Large intestine (tissue), 3 donors: Measurements from ENCODE around the gene CT45A1. TPM values are rescaled to one million over a fixed set of nuclear protein-coding genes. Genes with fewer than 3 reads are reported as not detected.
"Not testable (repeated sequence)": the region's sequence is repeated elsewhere in the genome, so short reads cannot be mapped to it uniquely, and the experiment has no call there.

Experiments
- DNase-seq, 2 donors: peaks; one replicate each; pipeline versions ENCODE4 v3.0.0 to v3.0.0-alpha.2; 2013
- H3K27ac ChIP-seq: one replicate; pipeline ENCODE4 v1.5.1; 2013; ENCODE audit warnings: low read length
- H3K27me3 ChIP-seq: 2 replicates; pipeline ENCODE4 v1.6.1; 2013; ENCODE audit warnings: low read length; ENCODE audit not compliant: control insufficient read depth, insufficient read depth
- H3K36me3 ChIP-seq: 2 replicates; pipeline ENCODE4 v1.6.1; 2013; ENCODE audit warnings: low read length; ENCODE audit not compliant: control insufficient read depth, insufficient read depth
- H3K4me1 ChIP-seq: one replicate; pipeline ENCODE4 v1.6.1; 2013; ENCODE audit warnings: low read length; ENCODE audit not compliant: control insufficient read depth, insufficient read depth
- H3K4me3 ChIP-seq: one replicate; pipeline ENCODE4 v1.5.1; 2013; ENCODE audit warnings: low read length
- H3K9me3 ChIP-seq: one replicate; pipeline ENCODE4 v1.6.1; 2013; ENCODE audit warnings: mild to moderate bottlenecking, low read depth, low read length, moderate library complexity; ENCODE audit not compliant: control insufficient read depth
- WGBS: methylation state at CpG from one replicate; pipeline ENCODE4 v1.1.5; 2013; ENCODE audit warnings: low lambda C conversion rate; ENCODE audit not compliant: insufficient coverage; 5-methylcytosine and 5-hydroxymethylcytosine counted together
- polyA plus RNA-seq: library from polyadenylated mRNA; unstranded; fragments of 120-200 nt; gene quantifications from one replicate; pipeline ENCODE4 v1.2.1, GENCODE V29; 2013

CT45A1 gene
- polyA plus RNA-seq, 1 donor = not detected

DNA sequence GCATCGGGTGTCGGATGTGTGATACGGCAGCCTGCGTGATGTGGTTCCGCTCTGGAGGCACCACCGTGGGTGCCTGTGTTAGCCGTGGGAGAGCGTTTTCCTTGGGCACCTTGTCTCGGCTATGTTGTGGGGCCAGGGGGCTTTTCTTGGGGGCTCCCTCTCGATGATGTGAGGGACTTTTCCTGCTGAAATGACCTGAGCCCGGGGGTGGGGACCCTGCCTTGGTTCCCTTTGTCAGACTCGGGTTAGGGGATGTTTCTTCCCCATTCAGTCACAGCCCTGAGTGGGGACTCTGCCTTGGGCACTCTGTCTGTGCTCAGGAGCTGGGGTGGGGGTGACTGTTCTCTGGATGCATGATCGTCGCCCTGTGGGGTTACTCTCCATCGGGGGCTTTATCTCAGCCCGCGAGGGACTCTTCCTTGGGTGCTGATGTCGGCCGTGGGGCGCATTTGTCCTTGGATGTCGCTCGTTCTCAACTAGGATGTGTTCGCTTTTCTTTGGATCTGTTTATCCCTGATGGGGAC, 27.8 kb downstream of the CT45A1 start:
- no peaks in the 10 kb centered on the region for H3K36me3 ChIP-seq
- no peak overlapping the region for H3K27ac ChIP-seq
- H3K4me3 ChIP-seq = no peak overlapping the region
- H3K4me1 ChIP-seq = no peaks in the 10 kb centered on the region
- no peaks in the 10 kb centered on the region for H3K27me3 ChIP-seq
- H3K9me3 ChIP-seq = no peaks in the 10 kb centered on the region
- no peak for DNase-seq
- WGBS = no CpG with 5 or more reads among the region's 23 CpGs

DNA sequence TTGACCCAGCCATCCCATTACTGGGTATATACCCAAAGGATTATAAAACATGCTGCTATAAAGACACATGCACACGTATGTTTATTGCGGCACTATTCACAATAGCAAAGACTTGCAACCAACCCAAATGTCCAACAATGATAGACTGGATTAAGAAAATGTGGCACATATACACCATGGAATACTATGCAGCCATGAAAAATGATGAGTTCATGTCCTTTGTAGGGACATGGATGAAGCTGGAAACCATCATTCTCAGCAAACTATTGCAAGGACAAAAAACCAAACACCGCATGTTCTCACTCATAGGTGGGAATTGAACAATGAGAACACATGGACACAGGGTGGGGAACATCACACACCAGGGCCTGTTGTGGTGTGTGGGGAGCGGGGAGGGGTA, 31.3 kb downstream of the CT45A1 start:
- H3K36me3 ChIP-seq, H3K9me3 ChIP-seq, H3K27me3 ChIP-seq, DNase-seq, H3K4me3 ChIP-seq, H3K4me1 ChIP-seq, H3K27ac ChIP-seq: not testable (repeated sequence)
- no CpG with 5 or more reads among the region's 4 CpGs for WGBS

DNA sequence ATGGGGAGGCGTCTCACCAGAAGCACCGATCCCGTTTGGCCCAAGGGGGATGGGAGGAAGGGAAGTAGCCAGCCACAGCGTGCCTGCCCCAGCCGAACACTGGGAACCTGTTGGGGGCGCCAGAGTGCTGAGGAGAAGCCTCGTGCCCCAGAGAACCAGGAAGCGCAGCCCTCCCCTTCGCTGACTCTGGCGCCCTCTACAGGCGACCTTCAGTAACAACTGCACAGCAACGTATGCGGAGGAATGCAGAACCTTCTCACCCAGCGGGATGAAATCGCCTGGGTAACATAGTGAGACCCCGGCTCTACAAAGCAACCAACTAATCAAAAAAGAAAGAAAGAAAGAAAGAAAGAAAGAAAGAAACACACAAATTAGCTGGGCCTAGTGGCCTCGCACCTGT, 54.7 kb downstream of the CT45A1 start, which contains the start of gene CT45A3:
Gene CT45A3, minus strand, starts transcription at position 101 of the 400 bp plus-strand sequence. CDS start 3,747 bp downstream, outside the sequence.
- not testable (repeated sequence) for H3K27ac ChIP-seq, H3K9me3 ChIP-seq, DNase-seq, H3K27me3 ChIP-seq, H3K4me1 ChIP-seq, H3K36me3 ChIP-seq, H3K4me3 ChIP-seq
- no CpG with 5 or more reads among the region's 17 CpGs for WGBS

Other genes with a start within 250 kb of the CT45A1 start
- 13.8 TPM for gene INTS6L, start 193.0 kb upstream of the CT45A1 start, polyA plus RNA-seq
- not detected for gene CT45A3, start 54.6 kb downstream of the CT45A1 start, polyA plus RNA-seq
- not detected for gene CT45A5, start 71.9 kb downstream of the CT45A1 start, polyA plus RNA-seq
- not detected for gene CT45A6, start 89.1 kb downstream of the CT45A1 start, polyA plus RNA-seq
- gene CT45A2, start 106.4 kb downstream of the CT45A1 start, polyA plus RNA-seq = not detected
- gene CT45A7, start 123.6 kb downstream of the CT45A1 start, polyA plus RNA-seq = not detected
- not detected for gene CT45A8, start 140.9 kb downstream of the CT45A1 start, polyA plus RNA-seq
- not detected for gene CT45A9, start 158.2 kb downstream of the CT45A1 start, polyA plus RNA-seq
- gene CT45A10, start 179.8 kb downstream of the CT45A1 start, polyA plus RNA-seq = not detected
- gene SAGE1, start 180.1 kb downstream of the CT45A1 start, polyA plus RNA-seq = not detected